ENCODE measurements around the gene CLEC1A. TPM values are rescaled to one million over a fixed set of nuclear protein-coding genes. Genes with fewer than 3 reads are reported as not detected.
A peak's percentile ranks its signal among the peaks of the same experiment; 100 is the strongest.

Gene CLEC1A
- polyA plus RNA-seq, 1 experiment, result not detected

GRCh38 chr12:10042167-10042566 is 56.6 kb downstream of the CLEC1A start:
- H3K4me3 ChIP-seq (ENCODE audit: low read depth, low read length), result no peak overlapping the region
- no peaks in the 10 kb centered on the region for H3K9me3 ChIP-seq (ENCODE audit: control insufficient read depth, insufficient read depth, low read length)
- H3K27me3 ChIP-seq (ENCODE audit: control insufficient read depth, insufficient read depth, low read length), result peaks cover 2% of the 10 kb centered on the region
- no peak for DNase-seq (ENCODE audit: low read depth, low spot score)
- no peak for TF ChIP-seq CTCF (IDR thresholded peaks at IDR 0.05; ENCODE audit: low read depth, low read length)
- POLR2A ChIA-PET, result no interaction called here
- CTCF ChIA-PET, result interaction anchor here (0.7 to 1.4 kb wide), 4 partner anchors 8 to 292 kb away, joined by 3 to 5 read pairs (median 4); partner anchors contain the start of gene CLEC12B
- H3K27ac ChIP-seq (ENCODE audit: low read depth, low read length), result no peak overlapping the region

GRCh38 chr12:10033783-10034545 is 64.8 kb downstream of the CLEC1A start:
- ChIA-PET POLR2A (no interaction called here), CTCF (interaction anchor here (0.5 to 3.1 kb wide), 14 partner anchors 9 to 202 kb away, joined by 3 to 39 read pairs (median 4); partner anchors contain the start of gene CLEC1A)
- Histone ChIP-seq H3K27me3 (ENCODE audit: control insufficient read depth, insufficient read depth, low read length) (no peaks in the 10 kb centered on the region), H3K27ac (ENCODE audit: low read depth, low read length) (no peak overlapping the region), H3K4me3 (ENCODE audit: low read depth, low read length) (no peak overlapping the region), H3K9me3 (ENCODE audit: control insufficient read depth, insufficient read depth, low read length) (peaks cover 4% of the 10 kb centered on the region; the same call in 1 of the 2 replicates)
- DNase-seq (ENCODE audit: low read depth, low spot score), result no peak
- TF ChIP-seq CTCF (IDR thresholded peaks at IDR 0.05; ENCODE audit: low read depth, low read length), result peak; percentile 55

GRCh38 chr12:10031771-10032175 is 67.0 kb downstream of the CLEC1A start:
- Histone ChIP-seq H3K9me3 (ENCODE audit: control insufficient read depth, insufficient read depth, low read length) (peaks cover 4% of the 10 kb centered on the region; the same call in 1 of the 2 replicates), H3K4me3 (ENCODE audit: low read depth, low read length) (no peak overlapping the region), H3K27me3 (ENCODE audit: control insufficient read depth, insufficient read depth, low read length) (no peaks in the 10 kb centered on the region), H3K27ac (ENCODE audit: low read depth, low read length) (peak overlapping the region; percentile 40)
- POLR2A ChIA-PET, result interaction anchor here (0.8 to 1.2 kb wide), 2 partner anchors 22 to 181 kb away, joined by 3 to 6 read pairs; partner anchors contain the start of gene GABARAPL1
- CTCF ChIA-PET, result interaction anchor here (1.4 to 2.7 kb wide), 3 partner anchors 22 to 281 kb away, joined by 6 to 15 read pairs (median 13); partner anchors contain the start of gene CLEC12B
- no peak for TF ChIP-seq CTCF (IDR thresholded peaks at IDR 0.05; ENCODE audit: low read depth, low read length)
- DNase-seq (ENCODE audit: low read depth, low spot score), result peak; percentile 70

- Histone ChIP-seq H3K9me3 (ENCODE audit: control insufficient read depth, insufficient read depth, low read length) (peaks cover 4% of the 10 kb centered on the region; the same call in 1 of the 2 replicates), H3K27me3 (ENCODE audit: control insufficient read depth, insufficient read depth, low read length) (no peaks in the 10 kb centered on the region), H3K4me3 (ENCODE audit: low read depth, low read length) (no peak overlapping the region), H3K27ac (ENCODE audit: low read depth, low read length) (peak overlapping the region; percentile 40)
- TF ChIP-seq CTCF (IDR thresholded peaks at IDR 0.05; ENCODE audit: low read depth, low read length), result no peak
- ChIA-PET CTCF (interaction anchor here (1.4 to 2.7 kb wide), 3 partner anchors 21 to 280 kb away, joined by 6 to 15 read pairs (median 13); partner anchors contain the start of gene CLEC12B), POLR2A (interaction anchor here (1.2 kb wide), 1 partner anchor 21 kb away, joined by 6 read pairs; no protein-coding TSS in a partner anchor)
- no peak for DNase-seq (ENCODE audit: low read depth, low spot score)
These were observed 67.5 kb downstream of the CLEC1A start for GRCh38 chr12:10031321-10031720.

- H3K9me3 ChIP-seq (ENCODE audit: control insufficient read depth, insufficient read depth, low read length), result peaks cover 4% of the 10 kb centered on the region; the same call in 1 of the 2 replicates
- TF ChIP-seq CTCF (IDR thresholded peaks at IDR 0.05; ENCODE audit: low read depth, low read length), result no peak
- H3K4me3 ChIP-seq (ENCODE audit: low read depth, low read length), result no peak within 1 kb of the TSS
- CTCF ChIA-PET, result interaction anchor here (2.7 kb wide), 1 partner anchor 21 kb away, joined by 13 read pairs; the partner anchor contains the start of gene CLEC12B
- peak within 1 kb of the TSS; percentile 40 for H3K27ac ChIP-seq (ENCODE audit: low read depth, low read length)
- POLR2A ChIA-PET, result no interaction called here
- no peak for DNase-seq (ENCODE audit: low read depth, low spot score)
- H3K27me3 ChIP-seq (ENCODE audit: control insufficient read depth, insufficient read depth, low read length), result no peaks in the 10 kb centered on the region
These were observed 68.3 kb downstream of the CLEC1A start, which contains the start of gene CLEC9A for GRCh38 chr12:10030446-10030845. TSS of gene CLEC9A (plus strand) at chr12:10030682. CDS start at chr12:10052688, 22,006 bp downstream.

Data from AG04450 (cell line).